Stomach (tissue), 4 donors: Measurements from ENCODE around the gene IFNL1.
"Not testable (repeated sequence)": the region's sequence is repeated elsewhere in the genome, so short reads cannot be mapped to it uniquely, and the experiment has no call there.

ENCODE experiments used
- EP300 ChIP-seq: sonication (generic); formaldehyde crosslinking; IDR thresholded peaks from one replicate; pipeline ENCODE4 v1.6.1; 2017; ENCODE audit warnings: antibody characterized with exemption
- POLR2AphosphoS5 ChIP-seq, 3 donors: sonication (generic); formaldehyde crosslinking; IDR thresholded peaks; one replicate each; pipeline ENCODE4 v1.6.1; 2016; ENCODE audit warnings: antibody characterized with exemption in 3 of 3
- TF ChIP-seq, protein P1 (sequence below), 7 experiments: fragments of 450-650 bp in 4 of 7; fragments of 200-600 bp in 3 of 7; sonication (generic) in 3 of 7; IDR thresholded peaks; one replicate each; pipeline ENCODE4 v1.5.1; 2016 to 2019; ENCODE audit warnings: antibody characterized with exemption in 7 of 7, control low read depth in 2 of 7, mild to moderate bottlenecking in 1 of 7

GRCh38 chr19:39309305-39309670 lies 13.1 kb downstream of the IFNL1 start:
- TF ChIP-seq, protein P1, sequence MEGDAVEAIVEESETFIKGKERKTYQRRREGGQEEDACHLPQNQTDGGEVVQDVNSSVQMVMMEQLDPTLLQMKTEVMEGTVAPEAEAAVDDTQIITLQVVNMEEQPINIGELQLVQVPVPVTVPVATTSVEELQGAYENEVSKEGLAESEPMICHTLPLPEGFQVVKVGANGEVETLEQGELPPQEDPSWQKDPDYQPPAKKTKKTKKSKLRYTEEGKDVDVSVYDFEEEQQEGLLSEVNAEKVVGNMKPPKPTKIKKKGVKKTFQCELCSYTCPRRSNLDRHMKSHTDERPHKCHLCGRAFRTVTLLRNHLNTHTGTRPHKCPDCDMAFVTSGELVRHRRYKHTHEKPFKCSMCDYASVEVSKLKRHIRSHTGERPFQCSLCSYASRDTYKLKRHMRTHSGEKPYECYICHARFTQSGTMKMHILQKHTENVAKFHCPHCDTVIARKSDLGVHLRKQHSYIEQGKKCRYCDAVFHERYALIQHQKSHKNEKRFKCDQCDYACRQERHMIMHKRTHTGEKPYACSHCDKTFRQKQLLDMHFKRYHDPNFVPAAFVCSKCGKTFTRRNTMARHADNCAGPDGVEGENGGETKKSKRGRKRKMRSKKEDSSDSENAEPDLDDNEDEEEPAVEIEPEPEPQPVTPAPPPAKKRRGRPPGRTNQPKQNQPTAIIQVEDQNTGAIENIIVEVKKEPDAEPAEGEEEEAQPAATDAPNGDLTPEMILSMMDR (IDR thresholded peaks at IDR 0.05): not testable (repeated sequence)
- not testable (repeated sequence) for TF ChIP-seq POLR2AphosphoS5 (IDR thresholded peaks at IDR 0.05); EP300
